NCI-H345 (cell line): Measurements from ENCODE around the gene MEPCE.
A peak's percentile ranks its signal among the peaks of the same experiment; 100 is the strongest.

ENCODE experiments used
- DNase-seq: peaks from one replicate; lab custom pipeline; 2025; lab: John Stamatoyannopoulos, UW

MEPCE gene

DNA sequence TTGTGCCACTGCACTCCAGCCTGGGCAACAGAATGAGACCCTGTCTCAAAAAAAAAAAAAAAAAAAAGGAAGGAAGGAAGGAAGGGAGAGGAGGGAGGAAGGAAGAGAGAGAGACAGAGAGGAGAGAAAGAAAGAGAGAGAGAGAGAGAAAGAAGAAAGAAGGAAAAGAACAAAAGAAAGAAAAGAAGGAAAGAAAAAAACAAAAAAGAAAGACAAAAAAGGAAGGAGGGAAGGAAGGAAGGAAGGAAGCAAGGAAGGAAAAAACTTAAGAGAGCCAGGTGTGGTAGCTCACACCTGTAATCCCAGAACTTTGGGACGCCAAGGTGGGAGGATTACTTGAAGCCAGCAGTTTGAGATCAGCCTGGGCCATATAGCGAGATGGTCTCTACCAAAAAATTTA lies 35.2 kb downstream of the MEPCE start:
- DNase-seq = no peak

DNA sequence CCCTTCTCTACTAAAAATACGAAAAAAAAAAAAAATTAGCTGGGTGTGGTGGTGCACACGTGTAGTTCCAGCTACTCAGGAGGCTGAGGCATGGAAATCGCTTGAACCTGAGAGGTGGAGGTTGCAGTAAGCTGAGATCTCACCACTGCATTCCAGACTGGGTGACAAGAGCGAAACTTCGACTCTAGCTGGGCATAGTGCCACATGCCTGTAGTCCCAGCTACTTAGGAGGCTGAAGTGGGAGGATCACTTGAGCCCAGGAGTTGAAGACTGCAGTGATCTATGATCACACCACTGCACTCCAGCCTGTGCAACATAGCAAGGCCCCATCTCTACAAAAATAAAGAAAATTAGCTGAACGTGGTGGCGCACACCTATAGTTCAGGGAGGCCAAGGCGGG lies 35.7 kb downstream of the MEPCE start:
- DNase-seq = no peak

DNA sequence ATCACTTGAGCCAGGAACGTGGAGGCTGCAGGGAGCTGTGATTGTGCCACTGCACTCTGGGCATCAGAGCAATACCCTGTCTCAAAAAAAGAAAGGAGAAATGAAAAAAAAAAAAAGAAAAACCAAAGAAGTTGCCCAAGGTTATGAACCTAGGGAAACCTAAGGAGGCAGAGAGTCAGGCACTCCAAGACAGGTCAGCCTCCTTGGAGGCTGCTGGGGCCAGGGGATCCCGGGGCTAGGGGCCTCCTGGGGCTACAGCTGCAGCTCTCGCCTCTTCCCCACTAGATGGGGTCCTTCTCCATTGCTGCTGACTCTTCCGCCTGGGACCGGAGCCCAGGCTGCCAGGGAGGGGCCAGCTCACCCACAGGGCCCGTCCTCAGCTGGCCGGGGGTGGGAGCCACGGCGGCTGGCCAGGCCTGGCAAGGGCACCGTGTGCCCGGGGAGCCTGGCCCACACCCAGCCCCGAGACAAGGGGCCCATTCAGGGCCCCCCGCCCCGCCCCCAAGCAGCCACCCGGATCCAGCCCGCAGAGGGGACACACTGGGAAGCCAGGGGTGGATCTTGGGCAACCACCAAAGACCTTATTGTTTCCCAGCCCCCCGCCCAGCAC lies 36.2 kb downstream of the MEPCE start:
- DNase-seq = peak; percentile 61

DNA sequence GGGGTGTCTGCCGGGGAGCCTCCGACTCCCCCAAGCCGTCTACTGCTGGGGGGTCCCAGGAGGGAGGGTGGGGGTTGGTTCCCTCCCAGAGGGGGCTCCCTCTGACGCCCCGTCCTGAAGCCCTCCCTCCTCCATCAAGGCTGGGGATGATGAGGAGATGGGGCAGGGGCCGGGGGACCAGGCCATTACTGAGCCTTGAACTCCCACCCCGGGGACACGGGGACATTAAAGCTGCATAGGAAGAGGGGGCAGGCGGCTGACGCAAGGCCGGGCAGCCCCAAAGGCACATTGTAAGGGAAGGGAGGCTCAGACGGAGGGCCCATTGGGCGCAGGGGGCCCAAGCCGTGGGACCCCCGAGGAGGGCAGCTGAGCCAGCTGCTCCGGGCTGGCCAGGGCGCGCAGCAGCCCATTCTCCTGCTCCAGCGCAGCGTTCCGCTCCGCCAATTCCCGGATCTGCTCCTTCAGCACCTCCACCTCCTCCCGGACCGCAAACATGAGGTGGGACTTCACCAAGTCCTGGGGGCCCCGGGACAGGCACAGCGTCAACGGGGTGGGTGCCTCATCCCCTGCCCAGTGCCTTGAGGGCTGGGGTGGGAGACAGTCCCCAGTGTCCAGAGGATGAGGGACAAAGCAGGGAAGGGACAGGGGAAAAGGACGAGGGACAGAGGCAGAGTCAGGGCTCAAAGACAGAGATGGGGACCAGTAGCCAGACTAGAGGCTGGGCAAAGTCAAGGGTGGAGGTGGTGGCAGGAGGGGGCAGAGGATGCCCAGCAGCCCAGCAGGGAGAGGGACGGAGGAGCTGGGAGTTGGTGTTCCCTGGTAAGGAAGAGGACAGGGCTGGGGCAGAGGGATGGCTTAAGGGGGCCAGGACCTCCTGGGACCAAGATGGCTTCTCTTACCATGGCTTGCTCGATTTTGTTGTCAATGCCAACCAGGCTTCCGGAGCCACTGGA lies 37.3 kb downstream of the MEPCE start:
- no peak for DNase-seq

DNA sequence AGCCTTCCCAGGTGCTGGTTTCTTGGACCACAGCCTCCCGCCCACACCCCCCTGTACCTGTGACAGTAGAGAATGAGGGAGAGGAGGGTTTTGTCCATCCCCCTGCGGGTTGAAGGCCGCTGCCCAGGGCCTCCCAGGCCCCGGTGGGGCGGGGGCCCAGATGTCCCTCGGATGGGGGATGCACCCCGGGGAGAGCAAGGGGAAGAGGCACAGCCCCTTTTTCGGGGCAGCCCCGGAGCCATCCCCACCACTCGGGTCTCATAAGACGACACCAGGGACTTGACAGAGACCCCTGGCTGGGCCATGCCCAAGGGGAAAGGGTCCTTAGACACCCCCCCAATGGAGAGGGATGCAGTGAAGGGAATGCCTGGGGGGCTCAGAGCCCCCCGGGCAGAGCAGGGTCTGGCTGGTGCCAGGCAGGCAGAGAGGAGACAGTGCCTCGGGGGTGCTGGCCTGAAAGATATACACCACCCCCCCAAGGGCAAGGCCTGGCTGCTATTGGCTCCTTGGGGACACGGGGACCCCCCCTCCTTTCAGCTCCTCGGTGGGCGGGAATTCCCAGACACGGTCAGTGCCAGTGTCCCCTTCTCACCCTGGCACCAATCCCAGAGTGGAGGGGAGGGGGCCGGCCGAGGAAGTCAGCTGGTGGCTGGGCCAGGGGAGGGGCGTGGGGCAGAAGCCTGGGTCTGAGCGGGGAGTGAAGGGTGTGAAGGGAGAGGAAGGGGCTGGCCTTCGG lies 38.2 kb downstream of the MEPCE start:
- no peak for DNase-seq

DNA sequence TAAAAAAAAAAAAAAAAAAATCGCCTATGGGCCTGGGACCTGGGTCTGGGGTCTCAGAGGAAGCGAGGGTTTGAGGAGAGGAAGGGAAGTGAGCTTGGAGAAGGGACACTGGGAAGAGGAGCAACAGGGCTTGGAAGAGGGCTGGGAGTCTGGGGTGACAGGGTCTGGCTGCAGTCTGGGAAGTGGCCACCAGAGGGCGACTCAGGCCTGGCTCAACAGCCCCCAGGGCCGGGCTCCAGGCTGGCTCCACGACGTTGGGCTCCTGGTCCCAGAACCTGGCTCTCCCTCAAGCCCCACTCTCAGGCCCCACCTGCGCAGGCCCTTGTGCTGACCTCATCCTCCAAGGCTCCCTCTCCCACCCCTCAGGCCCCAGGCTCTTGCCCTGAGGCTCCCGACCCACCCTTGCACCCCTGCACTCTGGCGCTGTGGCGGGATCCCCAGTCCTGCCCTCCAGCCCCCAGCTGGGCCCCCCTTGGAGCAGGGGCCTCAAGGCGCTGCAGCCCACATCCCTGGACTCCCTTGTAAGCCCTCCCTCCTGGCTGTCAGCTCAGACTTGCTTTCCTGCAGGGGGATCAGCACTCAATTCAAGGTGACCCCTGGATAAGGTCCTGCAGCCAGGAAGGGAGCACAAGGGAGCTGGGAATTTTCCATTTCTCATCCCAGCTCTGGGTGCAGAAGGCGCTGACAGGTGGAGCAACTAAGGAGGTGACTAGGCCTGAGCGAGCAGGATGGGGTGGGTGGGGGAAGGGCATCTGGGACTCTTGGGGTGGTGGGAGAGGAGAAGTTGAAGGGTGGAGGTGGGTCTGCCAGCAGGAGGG lies 39.8 kb downstream of the MEPCE start:
- DNase-seq = peak; percentile 73

DNA sequence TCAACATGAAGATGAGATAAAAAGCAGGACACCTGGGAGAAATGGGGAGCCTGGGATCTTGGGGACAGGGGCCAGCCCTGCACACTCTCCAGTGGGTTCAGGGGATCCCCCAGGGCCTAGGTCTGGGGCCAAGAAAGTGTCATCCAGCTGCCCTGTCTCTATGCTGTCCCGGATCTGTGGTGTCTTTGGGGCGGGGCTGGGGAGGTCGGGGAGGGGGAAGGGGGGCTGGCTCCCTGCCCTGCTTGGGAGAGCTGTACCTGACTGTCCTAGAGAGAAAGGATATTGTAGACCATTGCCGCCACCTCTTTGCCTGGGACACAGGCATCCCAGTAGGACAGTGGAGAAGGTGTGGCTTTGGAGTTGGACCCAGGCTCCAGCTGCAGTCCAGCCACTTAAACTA lies 41.4 kb downstream of the MEPCE start:
- no peak for DNase-seq

DNA sequence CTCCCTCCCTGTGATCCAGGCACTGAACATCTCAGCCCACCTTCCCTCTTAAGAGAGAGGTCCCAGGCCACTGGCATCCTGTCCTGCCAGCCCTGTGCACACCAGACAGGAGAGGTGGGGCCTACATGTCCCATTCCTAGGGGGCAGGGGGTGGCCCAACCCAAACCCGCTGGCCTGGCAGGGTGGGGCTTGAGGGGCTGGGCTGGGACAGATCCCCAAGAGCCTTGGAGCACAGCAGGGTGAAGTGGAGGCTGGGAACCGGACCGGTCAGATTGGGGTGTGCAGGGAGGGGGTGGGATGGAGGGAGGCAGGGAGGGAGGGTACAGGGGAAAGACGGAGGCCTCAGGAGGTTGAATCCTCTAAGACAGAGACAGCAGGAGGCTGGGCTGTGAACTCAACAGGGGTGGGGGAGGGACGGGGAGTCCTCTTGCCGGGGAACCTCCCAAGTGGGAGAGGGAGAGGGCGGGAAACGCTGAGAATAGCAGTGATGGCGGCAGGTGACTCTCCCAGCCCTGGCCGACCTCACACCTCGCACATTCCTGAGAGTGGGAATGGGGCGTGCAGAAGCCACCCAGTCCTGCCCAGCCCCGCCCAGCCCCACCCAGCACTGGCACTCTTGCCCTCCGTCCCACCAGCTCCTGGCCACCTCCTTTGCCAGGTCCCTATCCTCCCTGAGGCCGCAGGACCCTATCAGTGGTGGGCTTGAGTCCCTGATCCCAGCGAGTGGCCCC lies 42.7 kb downstream of the MEPCE start:
- no peak for DNase-seq

DNA sequence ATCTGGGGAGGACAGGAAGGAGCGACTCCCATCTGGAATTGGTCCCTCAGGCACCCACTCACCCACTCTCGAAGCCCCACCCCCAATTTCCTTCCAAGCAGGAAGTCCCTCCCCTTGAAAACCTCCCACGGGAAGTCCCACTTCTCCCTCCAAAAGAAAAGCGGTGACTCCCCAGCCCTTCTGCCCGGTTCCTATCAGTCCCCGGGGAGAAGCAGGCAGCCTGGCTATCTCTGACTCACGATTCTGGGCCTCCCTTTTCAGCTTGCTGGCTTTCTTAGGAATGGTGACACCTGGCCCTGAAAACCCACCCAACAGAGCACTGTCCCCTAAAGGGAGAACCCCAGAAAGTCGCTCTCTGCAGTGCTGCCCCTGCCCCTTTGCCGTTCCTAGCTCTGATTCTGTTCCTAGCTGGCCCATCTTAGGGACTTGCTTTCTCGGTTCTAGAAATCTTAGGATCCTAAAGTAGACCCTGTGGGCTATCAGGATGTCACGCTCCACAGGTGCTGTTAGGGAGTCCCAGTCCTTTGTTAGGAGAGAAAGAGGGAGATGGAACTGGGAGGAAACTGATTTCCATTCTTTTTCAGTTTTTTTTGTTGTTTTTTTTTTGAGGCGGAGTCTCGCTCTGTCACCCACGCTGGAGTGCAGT lies 43.3 kb downstream of the MEPCE start:
- DNase-seq = no peak

DNA sequence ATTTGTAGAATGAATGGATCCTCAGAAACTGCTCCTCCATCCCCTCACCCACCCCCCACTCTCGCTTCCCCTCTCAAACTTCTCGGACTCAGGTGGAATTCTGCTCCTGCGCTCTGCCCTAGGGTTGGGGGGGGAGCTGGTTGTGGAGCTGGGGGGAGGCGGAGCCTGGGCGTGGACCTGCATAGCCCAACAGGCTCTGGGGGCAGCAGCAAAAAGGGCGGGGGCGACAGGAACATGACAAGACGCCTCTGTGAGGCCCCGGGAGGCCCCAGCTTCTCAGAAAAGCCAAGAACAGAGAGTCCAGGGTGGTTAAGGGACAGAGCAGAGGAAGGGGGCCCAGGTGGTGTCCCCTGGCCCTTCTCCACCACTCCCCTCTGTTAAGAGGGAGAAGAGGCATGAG lies 45.9 kb downstream of the MEPCE start:
- no peak for DNase-seq

DNA sequence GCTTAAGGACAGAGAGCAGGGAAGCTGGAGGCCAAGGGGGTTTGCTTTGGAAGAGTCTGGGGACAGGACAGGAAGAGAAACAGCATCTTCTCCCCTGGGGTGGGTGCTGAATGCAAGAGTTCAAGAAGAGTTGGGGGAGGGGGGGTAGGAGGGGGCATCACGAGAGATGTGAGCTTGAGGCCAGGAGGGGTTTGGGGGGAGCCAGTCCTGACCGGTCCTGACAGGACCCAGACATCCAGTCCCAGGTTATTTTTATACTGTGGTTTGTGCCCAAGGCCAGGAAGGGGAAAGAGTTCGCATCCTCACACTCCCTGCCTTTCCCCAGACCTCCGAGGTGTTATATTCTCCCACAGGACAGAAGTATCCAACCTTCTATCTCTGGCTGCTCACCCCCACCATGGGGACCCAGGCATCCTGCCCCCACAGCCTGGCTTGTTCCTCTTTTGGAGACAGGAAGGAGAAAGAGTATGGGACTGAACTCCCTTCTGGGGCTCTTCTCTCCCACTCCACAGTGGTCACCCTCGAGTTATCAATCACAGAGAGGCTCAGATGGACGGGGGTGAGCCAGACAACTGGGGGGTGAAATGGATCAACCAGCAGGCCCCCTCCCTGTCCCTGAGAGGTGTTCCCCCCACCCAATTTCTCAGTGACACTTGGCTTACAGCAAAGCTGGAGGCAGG lies 46.6 kb downstream of the MEPCE start:
- no peak for DNase-seq

DNA sequence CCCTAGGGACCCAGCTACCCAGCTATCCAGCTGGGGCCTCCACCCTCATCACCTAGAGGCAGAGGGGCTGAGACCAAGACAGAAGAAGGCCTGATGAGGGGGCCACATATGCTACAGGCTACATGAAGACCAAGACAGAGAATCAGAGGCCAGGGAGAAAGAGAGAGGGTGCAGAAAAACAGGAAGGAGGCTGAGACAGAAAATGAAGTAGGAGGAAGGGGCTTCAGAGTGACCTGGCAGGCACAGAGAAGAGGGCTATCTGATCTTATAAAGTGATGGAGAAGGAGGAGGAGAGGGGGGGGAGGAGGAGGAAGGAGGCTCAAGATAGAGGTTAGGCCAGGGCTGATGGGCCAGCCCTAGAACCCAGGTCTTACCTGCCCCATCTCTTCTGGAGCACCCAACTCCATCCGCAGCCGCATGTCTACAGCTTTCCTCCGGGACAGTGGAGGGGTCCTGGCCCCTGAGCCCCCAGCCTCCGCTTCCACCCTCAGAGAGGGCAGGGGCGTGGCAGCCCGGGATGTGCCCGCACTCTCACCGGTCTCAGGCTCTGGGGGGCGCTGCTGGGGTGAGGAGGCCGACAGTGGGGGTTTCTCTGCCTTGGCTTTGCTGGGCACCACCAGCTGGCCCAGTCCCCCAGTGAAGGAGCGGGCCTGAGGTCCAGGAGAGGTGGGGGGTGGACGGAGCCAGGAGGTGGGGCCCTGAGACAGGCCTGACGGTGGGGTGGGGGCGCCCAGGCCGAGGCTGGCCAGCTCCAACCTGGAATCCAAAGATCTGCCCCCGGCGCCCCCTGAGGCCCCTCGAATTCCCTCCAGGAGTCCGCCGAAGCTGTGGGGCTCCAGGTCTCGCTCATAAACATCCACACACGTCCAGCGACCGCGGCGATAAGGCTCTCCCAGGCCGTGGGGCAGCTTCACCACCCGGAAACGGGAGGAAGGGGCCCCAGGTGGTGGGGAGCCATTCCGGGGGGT lies 47.6 kb downstream of the MEPCE start:
- no peak for DNase-seq

DNA sequence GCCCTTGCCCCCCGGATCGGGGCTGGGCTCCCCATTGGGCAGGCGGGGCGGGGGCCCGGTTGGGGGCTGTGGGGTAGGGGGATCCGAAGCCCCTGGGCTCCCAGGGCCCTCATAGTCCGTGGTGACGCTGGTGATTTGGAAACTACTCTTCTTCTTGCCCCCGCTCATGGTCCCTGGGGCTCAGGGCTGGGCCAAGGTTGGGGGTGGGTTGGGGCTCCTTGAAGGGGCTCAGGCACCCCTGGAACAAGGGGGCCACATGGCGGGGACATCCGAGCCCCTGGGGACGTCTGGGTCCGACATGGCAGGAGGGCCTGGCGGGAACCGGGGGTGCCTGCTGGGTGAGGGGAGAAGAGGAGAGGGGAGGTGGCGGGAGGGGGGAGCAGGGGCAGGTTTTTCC lies 48.2 kb downstream of the MEPCE start:
- DNase-seq = no peak

DNA sequence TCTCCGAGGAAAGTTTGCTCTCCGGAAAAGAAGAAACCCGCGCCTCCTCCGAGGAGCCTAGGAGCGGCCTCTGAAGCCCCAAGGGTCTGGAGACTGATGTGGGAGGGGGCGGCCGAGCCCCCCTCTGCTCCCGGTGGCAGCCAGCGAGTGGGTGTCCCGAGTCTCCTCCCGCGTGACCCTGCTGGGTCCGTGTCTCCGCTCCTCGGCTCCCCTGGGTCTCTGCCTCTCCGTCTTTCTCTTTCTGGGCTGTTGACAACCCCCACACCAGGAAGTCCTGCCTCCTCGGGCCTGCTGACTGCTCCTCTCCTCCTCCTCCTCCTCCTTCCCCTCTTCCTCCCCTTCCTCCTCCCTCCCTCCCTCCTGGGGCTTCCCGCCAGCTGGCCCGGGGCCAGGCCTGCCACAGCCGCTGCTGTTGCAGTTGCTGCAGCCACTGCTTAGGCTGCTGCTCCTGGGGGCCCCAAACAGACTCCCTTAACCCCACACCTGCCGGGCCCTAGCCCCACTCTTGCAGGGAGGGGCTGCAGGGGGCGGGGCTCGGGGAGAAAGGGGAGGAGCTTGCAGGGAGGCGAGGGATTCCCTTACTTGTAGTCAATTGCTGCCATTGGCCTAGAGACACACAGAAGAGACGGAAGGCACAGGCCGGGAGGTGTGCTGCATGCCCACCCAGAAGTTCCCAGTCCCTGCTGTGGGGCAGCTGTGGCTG lies 49.5 kb downstream of the MEPCE start, which contains the start of gene TSC22D4:
TSC22D4 (minus strand) TSS at position 257 of the 703 bp plus-strand sequence. CDS start 1,176 bp downstream, outside the sequence.
- DNase-seq = peak; percentile 61

DNA sequence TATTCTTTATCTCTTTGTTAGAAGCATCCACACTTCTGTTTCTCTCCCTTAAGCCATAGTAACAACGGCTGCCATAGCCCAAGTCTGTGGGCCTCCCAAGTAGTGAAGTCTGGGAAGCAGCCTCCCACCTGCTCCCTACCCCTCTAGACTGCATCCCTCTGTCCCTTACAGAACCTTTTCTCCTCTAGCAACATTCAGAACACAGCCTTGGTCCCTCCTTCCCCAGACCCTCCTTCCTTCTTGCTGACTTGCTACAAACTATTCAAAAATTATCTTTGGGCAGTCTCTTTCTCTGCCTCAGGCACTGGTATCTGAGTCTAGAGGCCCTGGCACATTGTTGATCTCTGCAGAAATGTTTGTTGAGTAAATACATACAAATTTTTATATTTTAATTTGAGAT lies 51.8 kb downstream of the MEPCE start:
- no peak for DNase-seq

DNA sequence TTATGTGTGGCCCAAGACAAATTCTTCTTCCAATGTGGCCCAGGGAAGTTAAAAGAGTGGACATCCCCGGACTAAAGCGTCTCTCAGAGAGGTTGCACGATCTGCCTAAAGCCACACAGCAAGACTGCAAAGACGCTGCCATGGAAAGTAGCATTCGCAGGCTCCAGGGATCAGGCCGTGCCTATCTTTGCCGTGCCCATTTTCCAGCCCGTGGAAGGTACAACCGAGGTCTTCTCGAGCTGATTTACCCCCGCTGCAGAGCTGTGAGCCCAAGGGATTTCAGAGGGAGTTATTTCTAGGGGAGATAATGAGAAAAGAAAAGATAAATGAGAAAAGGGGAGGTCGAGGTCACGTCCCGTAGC lies 53.1 kb downstream of the MEPCE start:
- no peak for DNase-seq

DNA sequence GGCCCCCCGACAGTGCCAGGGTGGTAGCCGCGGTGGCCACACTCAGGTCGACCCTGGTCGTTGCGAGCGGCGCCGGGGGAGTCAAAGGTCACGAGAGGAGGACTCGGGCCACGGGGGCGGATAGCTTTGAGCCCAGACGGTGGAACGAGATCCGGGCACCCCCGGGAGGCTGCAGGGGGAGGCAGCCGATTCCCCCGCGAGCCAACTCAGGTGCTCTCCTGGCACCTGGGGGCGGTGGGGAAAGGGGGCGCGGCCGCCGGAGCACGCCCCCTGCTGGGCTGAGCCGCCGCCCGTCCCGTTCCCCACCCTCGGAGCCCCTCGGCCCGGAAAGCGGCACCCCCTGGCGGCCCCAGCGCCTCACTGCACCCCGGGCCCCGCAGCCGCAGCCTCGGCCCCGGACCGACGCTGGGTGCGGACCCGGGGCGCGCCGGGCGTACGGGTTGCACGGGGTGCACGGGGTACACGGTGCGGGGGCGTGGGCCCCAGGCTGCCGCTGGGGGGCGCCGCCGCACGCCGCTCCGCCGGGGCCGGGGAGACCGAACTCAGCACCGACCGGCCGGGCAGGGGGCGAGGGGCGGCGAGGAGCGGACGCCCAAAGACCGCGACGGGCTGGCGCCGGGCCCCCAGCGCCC lies 53.6 kb downstream of the MEPCE start:
- peak; percentile 72 for DNase-seq
